GM21737 (cell line): ENCODE results near the gene AVPR2.

Source experiments
- ATAC-seq: cut with Tn5 transposase; IDR thresholded peaks from one replicate; pipeline ENCODE4 v1.9.1; 2021; ENCODE audit warnings: mild to moderate bottlenecking, moderate library complexity; ENCODE audit not compliant: unreplicated experiment

The AVPR2 gene

DNA sequence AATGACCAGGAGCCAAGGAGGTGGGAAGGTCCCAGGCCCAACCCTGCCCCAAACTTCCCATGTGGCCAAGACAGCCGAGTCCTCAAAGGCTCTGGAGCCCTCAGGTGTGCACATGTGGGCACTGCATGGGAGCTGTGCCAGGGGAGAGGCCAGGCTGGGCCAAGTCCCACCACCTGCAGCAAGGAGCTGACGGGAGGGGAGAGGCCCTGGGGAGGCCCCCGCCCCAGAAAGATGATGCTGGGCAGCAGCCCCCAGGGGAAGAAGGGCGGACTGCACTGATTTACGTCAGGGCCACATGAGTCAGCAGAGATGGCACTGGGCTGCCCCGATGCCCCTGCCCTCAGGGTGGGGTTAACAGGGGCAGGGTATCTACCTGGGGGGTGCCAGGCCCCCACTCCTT, 19.9 kb upstream of the AVPR2 start:
- ATAC-seq: no peak

DNA sequence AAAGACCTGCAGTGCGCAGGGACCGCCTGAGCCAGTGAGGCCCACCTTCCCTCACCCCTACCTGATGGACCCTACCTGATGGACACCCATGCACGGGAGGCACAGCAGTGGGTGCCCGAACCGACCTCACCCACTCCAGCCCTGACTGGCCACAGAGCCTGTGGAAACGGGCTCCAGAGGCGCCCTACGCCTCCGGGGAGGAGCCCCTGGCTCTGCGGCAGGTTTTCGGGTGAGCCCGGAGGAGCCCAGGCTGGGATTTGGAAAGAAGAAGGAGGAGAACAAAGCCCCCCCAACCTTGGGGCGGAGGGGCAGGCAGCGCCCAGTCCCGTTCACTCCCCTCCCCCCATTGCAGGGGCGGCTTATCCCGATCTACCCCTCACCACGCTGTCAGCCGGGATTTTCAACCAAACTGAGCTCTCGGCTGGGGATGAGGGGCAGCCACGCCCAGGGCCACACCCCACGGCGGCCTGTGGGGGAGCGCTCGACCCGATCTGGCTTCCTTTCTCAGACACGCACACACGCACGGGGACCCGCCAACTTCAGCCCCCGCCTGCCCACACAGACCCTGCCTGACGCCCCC, 19.2 kb upstream of the AVPR2 start:
- no peak for ATAC-seq

DNA sequence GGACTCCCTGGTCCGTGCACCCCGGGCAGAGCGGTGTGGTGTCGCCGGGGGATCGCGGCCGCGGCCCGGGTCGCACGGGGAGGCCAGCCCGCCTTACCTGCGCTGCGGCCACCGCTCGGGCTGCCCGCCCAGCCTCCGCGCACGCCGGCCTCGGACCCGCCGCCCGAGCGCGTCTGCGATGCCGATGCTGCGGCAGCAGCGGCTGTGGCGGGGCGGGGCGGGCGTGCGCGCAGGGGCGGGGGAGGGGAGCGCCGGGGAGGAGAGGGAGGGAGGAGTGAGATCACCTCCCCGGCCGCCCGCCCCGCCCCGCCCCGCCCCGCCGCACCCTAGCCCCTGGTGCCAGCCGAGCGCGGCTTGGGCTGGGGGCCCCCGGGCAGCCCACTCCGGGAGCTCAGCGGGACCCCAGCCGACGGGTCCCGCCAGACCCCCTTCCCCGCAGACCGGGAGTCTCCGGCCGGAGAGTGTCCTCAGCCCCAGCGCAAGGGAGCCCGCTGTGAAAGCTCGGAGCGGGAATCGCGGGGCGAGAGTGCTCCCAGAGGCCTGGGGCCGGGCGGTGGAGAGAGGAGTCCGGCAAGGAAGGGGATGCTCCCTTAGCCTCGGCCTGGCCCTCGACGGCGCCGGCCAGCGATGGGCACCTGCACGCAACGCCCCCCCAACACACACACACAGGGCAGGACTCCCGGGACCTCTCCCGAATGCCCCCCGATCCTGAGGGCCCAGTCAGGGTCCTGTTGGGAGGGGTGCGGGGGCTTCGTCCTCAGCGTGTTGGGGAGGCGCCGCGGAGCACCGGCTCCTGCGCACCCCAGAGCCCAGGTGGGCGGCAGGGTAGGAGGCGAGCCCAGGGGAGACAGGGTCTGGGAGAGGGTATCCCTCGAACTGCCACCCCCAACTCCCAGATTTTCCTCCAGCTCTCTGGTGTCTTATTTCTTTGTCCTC, 18.2 kb upstream of the AVPR2 start, which contains the start of gene L1CAM:
Gene L1CAM, minus strand, starts transcription at position 206 of the 936 bp plus-strand sequence. CDS start 10,337 bp downstream, outside the sequence.
- ATAC-seq: no peak

DNA sequence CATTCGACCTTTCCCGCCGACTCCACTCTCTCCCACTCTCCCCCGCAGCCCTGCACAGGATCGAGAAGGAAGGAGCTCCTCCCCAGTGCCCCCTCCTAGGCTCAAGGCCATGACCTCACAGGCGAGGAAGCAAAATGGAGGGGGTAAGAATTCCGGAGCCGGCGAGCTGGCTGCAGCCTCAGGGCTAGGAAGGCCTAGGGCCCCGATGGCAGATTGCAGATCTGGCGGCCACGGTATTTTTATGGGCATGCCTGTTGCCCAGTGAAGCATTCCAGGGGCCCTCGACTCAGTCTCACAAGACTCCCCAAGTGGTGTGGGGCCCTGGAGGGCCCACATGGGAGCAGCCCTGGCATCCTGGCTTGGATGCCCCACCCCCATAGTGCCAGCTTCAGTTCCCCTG, 17.6 kb upstream of the AVPR2 start:
- ATAC-seq: no peak

DNA sequence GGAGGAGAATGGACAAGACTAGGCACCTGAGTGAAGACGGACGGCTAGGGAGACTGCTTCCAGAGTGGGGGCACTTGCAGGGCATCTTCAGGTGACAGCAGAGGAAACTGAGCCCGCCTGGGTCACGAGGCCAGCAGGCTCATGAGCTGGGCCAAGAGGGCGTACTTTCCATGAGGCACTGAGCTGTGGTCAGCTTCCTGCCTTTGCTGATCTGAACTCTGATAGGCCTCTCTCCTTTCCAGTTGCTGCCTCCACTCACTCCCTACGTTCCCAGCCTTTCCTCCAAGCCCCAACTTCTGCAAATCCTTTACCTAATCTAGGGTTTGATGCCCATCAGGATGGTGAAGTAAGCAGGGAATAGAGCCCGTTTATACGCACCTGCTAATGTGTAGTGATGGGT, 17.1 kb upstream of the AVPR2 start:
- ATAC-seq: no peak

DNA sequence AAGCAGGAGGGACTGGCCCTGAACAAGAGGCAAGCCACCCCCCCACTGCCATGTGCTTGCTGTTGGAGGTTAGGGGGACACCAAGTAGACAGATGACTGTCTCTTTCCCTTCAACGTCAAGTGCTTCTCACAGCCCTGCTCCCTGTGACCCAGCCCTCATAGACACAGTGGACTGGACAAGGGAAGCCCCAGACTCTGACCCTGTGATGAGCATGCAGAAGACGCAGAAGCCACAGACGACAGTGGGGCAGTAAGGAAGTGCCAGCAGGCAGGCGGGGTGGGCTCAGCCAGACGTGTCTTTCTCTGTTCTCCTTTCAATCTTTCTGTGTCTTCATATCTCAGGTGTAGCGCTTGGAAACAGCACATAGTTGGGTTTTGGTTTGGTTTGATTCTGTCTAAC, 16.1 kb upstream of the AVPR2 start:
- no peak for ATAC-seq

DNA sequence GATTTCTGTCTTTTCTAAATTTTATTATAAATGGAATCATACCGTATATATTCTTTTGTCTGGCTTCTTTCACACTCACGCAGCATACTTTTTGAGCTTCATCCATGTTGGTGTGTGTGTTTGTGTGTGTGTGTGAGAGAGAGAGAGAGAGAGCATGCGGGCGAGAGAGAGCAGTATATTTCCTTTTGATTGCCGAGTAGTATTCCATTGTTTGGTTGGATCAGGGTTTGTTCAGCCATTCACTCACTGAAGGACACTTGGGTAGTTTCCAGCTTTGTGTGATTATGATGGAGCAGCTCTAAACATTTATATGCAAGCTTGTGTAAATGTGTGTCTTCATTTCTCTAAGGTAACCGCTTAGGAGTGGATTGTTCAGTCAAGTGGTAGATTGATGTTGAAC, 15.3 kb upstream of the AVPR2 start:
- ATAC-seq: no peak

DNA sequence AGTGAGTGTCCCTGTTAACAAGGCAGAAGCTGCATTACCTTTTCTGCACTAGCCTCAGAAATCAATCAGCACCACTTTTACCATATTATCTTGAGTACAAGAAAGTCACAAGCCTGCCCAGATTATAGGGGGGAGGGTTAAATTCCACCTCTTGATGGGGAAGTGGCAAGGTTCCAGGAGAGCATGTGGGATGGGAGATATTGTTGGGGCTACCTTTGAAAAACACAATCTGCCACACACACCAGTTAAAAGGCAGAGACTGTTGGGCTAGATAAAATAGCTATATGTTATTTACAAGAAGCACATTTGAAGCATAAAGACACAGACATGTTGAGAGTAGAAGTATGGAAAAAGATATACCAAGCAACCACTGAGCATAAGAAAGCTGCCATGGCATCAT, 6.6 kb upstream of the AVPR2 start:
- no peak for ATAC-seq

DNA sequence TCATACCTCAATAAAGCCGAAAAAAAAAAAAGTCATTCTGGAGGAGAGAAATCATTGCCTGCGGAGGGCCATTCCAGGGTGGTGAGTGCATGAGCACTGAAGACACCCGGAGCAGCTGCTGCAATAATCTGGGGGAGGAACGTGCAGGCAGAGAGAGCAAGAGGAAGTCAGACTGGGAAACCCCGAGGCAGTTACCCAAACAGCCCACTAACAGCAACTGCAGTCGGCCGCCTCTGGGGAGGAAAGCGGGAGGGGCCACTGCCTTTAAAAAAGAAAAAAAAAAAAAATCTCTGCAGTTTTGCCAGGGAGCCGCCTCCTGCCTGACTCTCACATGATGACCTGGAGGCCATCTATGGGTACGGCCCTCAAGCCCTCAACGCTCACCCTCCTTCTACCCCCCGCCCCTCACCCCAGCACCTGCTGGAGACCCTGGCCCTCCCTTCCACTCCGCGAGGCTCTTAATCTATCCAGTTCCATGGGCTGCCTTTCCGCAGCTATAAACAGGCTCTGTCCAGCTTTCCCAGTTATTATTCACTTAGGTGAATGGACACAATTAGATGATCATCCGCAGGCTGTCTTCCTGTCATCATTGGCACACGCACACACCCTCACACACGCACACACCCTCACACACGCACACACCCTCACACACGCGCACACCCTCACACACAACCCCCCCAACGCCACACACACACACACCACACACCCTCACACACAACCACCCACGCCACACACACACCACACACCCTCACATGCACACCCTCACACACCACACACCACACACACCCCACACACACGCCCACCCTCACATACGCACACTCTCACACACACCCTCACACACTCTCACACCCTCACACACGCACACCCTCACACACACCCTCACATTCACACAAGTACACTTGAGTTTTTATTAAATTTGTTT, 3.4 kb upstream of the AVPR2 start:
- peak; percentile 81 for ATAC-seq

DNA sequence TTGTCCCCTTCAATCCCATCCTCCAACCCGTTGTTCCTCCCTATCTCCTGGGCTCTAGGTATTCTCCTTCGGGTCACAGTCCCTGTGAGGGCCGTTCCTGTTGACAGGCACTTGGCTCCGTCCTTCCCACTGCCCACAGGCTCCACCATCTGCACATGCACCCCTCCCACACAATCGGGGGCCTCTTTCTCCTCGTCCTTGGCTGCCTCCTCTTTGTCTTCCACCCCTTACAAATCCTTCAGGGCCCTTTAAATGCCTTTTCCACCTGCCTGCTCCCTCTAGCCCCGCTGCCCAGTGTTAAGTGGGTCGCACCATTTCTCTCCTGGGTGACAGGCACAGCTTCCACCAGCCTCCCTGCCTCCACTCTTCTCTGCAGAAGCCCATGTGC, 2.7 kb upstream of the AVPR2 start:
- ATAC-seq: no peak

DNA sequence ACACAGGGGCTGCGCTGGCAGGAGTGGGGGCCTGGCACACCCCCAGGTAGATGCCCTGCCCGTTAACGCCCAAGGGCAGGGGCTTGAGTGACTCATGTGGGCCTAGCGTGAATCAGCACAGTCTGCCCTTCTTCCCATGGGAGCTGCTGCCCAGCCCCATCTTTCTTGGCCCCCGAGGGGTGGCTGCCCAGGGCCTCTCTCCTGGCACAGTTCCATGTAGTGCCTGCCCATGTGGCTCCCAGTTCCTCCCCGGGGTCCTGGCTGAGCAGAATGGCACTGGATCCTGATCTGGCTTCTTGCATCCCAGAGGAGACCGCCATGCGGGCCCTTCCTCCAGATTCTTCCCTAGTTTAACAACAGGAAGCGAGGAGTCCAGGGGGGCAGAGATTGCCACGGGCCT, 2.1 kb upstream of the AVPR2 start:
- ATAC-seq: no peak

DNA sequence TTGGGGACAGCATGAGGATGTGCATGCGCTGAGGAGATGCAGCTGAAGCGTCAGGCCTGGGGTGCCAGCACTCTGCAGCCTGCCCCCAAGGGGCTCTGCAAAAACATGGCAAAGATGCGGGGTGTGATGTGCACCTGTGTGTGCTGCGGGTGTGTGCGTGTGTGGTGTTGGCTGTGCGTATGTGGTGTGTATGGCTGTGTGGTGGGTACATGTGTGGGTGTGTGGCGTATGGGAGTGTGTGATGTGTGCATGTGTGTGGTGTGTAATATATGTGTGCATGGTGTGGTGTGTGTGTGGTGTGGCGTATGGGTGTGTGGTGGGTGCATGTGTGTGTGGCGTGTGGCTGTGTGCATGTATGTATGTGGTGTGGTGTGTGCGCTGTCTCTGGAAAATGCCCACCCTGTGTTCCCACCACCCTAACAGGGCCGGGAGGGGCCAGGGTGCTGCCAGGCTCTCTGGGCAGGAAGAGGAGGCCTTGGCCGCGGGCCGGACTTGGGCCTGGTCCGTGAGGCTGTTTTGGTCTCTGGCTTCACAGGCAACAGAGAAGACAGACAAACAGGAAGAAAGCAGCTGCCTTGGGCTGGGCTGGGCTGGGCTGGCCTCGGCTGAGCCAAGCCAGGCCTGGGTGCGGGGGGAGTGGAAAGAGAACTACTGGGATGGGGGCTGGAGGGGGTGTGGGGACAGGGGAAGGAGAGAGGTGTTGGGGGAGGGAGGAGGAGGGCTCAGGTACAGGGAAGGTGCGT, 1.1 kb upstream of the AVPR2 start:
- ATAC-seq: no peak

DNA sequence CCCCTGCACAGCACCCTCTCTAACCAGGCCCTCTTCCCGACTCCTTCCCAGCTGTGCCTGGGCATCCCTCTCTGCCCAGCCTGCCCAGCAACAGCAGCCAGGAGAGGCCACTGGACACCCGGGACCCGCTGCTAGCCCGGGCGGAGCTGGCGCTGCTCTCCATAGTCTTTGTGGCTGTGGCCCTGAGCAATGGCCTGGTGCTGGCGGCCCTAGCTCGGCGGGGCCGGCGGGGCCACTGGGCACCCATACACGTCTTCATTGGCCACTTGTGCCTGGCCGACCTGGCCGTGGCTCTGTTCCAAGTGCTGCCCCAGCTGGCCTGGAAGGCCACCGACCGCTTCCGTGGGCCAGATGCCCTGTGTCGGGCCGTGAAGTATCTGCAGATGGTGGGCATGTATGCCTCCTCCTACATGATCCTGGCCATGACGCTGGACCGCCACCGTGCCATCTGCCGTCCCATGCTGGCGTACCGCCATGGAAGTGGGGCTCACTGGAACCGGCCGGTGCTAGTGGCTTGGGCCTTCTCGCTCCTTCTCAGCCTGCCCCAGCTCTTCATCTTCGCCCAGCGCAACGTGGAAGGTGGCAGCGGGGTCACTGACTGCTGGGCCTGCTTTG, 1.1 kb downstream of the AVPR2 start:
- no peak for ATAC-seq

DNA sequence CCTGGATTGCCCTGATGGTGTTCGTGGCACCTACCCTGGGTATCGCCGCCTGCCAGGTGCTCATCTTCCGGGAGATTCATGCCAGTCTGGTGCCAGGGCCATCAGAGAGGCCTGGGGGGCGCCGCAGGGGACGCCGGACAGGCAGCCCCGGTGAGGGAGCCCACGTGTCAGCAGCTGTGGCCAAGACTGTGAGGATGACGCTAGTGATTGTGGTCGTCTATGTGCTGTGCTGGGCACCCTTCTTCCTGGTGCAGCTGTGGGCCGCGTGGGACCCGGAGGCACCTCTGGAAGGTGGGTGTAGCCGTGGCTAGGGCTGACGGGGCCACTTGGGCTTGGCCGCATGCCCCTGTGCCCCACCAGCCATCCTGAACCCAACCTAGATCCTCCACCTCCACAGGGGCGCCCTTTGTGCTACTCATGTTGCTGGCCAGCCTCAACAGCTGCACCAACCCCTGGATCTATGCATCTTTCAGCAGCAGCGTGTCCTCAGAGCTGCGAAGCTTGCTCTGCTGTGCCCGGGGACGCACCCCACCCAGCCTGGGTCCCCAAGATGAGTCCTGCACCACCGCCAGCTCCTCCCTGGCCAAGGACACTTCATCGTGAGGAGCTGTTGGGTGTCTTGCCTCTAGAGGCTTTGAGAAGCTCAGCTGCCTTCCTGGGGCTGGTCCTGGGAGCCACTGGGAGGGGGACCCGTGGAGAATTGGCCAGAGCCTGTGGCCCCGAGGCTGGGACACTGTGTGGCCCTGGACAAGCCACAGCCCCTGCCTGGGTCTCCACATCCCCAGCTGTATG, 1.8 kb downstream of the AVPR2 start:
- no peak for ATAC-seq

DNA sequence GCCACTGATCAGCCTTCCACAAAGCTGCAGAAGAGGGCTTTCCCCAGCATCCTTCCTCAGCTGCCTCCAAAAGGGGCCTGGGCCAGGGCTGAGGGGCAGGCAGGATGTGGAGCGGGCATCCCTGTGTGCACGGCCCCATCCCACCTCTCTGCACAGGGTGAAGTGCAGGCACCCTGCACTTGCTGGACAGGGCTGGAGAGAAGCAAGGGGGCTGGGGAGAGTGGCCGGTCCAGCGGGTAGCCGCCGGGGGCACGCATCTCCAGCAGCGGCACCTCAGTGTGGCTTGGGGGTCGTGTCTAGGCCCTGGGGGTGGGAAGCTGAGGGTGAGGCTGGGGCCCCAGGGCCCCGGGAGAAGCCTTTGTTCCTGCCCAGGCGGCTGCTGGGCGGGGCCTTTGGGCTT, 3.0 kb downstream of the AVPR2 start:
- ATAC-seq: no peak

DNA sequence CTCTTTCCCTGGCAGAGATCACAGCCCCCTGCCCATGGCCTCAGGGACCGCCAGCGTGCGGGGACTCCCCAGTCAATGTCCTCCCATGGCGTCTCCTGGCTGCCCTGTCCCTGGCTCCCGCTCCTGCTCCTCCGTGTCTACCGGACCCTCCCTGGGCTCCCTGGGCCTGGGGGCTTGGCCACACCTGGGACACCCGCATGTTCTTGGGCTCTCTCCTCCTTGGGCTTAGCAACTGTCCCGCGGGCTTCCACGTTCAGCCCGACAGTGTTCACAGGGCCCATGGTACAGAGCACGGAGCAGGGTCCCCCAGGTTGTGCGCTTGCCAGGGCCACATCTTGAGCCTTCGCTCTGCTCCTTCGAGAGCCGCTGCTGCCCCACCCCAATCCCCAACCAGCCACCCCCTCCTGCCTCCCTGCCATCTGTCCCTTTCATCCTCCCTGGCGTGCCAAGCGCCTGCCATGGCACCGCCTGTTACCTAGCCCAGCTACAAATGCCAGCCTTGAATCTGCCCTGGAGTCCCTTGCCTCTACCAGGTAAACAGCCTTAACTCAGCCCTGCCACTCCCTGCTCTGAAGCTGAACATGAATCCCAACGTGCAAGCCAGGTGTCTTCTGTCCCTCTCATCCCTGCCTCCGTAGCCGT, 3.9 kb downstream of the AVPR2 start:
- ATAC-seq: no peak

DNA sequence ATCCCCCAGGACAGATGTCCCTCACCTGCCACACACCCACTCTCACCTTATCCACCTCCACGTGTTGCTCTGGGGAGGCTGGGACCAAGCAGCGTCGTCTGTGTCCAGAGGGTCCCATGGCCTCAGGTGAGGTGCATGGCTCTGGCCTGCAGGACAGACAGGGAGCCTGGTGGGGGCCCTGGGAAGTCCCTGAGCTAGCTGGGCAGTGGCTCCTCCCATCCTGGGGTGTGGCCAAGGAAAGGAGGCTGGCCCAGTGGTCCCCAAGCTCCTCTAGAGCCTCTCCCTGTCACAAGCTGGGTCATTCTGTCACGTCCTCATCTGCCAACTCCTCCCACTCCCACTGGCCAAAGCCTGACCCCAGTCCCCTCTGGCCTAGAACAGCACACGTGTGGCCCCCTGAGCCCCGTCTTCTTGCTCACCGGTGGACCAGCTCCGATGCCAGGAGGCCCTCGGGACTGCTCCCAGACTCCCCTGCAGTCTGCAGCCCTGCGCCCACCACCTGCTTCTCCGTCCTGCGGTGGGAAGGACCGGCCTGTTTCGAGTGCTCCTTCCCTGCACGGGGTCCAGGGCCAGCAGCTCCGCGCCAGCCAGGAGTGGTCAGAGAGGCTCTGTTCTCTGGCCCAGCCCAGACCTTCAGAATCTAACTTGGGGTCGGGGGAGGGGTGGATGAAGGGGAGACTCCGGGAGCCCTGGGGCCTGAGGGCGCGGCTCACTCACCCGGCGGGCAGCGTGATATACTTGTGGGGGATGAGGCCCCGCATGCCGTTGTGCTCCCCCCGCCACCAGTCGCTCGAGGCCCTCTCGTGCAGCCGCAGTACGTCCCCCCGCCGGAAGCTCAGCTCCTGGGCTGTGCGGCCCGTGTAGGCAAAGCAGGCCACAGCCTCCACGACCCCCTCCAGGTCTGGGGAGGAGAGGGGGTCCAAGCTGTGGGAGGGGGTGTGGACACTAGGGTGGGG, 4.8 kb downstream of the AVPR2 start:
- no peak for ATAC-seq

DNA sequence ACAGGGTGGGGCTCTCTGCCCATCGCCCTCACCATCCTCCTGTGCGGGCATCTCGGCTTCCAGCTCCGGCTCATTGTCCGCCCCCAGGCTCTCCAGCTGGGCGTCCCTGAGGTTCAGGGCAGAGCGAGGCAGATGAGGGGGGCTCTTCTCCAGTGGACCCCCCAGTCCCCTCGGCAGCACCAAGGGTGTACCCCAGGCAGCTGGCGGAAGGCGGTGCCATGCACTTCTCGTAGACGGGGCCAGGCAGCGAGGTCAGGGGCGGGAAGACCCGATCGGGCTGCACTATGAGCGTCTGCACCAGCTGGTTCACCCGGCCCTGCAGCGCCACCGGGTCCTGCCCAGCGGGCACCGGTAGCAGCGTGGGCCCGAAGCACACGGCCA, 5.5 kb downstream of the AVPR2 start:
- ATAC-seq: no peak
